CD8-positive, alpha-beta memory T cell (primary cell): ENCODE results near the gene KRTAP5-10. TPM values are rescaled to one million over a fixed set of nuclear protein-coding genes. Genes with fewer than 3 reads are reported as not detected.
"Not testable (repeated sequence)": the region's sequence is repeated elsewhere in the genome, so short reads cannot be mapped to it uniquely, and the experiment has no call there.

Experiments
- CTCF ChIA-PET: fragments of 350-600 bp; sonication (Branson Sonifier 250); formaldehyde crosslinking; loops from one replicate; lab custom pipeline; 2021; ENCODE audit warnings: antibody characterized with exemption; lab: Charles Lee
- POLR2A ChIA-PET: fragments of 350-600 bp; sonication (Branson Sonifier 250); formaldehyde crosslinking; loops from one replicate; lab custom pipeline; 2021; ENCODE audit warnings: antibody characterized with exemption; lab: Charles Lee
- DNase-seq, 5 donors: peaks; one replicate each; pipeline versions ENCODE4 v3.0.0 to v3.0.0-alpha.2; 2020 to 2022; ENCODE audit warnings: mixed read lengths in 1 of 5
- H3K27ac ChIP-seq: one replicate; pipeline ENCODE4 v1.7.0; 2013; ENCODE audit warnings: low read depth, mild to moderate bottlenecking, low read length, moderate library complexity
- H3K27me3 ChIP-seq: 2 replicates; pipeline ENCODE4 v1.7.0; 2013; ENCODE audit warnings: low read length, mild to moderate bottlenecking; ENCODE audit not compliant: insufficient read depth, poor library complexity, severe bottlenecking
- H3K36me3 ChIP-seq: 2 replicates; pipeline ENCODE4 v1.7.0; 2013; ENCODE audit warnings: mild to moderate bottlenecking, low read length, moderate library complexity; ENCODE audit not compliant: insufficient read depth
- H3K4me1 ChIP-seq: 2 replicates; pipeline ENCODE4 v1.7.0; 2013; ENCODE audit warnings: mild to moderate bottlenecking, low read length, moderate library complexity; ENCODE audit not compliant: insufficient read depth
- H3K4me3 ChIP-seq: 2 replicates; pipeline ENCODE4 v1.7.0; 2013; ENCODE audit warnings: mild to moderate bottlenecking, low read length
- H3K9me3 ChIP-seq: 2 replicates; pipeline ENCODE4 v1.7.0; 2013; ENCODE audit warnings: mild to moderate bottlenecking, low read length
- H3K27ac Mint-ChIP-seq, 8 donors: one replicate each; pipeline ENCODE4 v1.8.0; 2020 to 2021; ENCODE audit warnings: mixed read lengths in 8 of 8, mild to moderate bottlenecking in 6 of 8, inconsistent platforms in 3 of 8, moderate library complexity in 3 of 8
- H3K27me3 Mint-ChIP-seq, 2 donors: one replicate each; pipeline ENCODE4 v1.8.0; 2020 to 2021; ENCODE audit warnings: mixed read lengths in 2 of 2, mild to moderate bottlenecking in 1 of 2, moderate library complexity in 1 of 2
- H3K36me3 Mint-ChIP-seq, 3 donors: one replicate each; pipeline ENCODE4 v1.8.0; 2020 to 2021; ENCODE audit warnings: mixed read lengths in 3 of 3, inconsistent platforms in 1 of 3, mild to moderate bottlenecking in 1 of 3
- H3K4me1 Mint-ChIP-seq, 3 donors: one replicate each; pipeline ENCODE4 v1.8.0; 2020 to 2021; ENCODE audit warnings: mixed read lengths in 3 of 3, inconsistent platforms in 1 of 3, mild to moderate bottlenecking in 1 of 3
- H3K4me3 Mint-ChIP-seq, 7 donors: one replicate each; pipeline ENCODE4 v1.8.0; 2020 to 2021; ENCODE audit warnings: mixed read lengths in 7 of 7, mild to moderate bottlenecking in 6 of 7, moderate library complexity in 4 of 7, inconsistent platforms in 2 of 7
- H3K9me3 Mint-ChIP-seq, 5 donors: one replicate each; pipeline ENCODE4 v1.8.0; 2020 to 2022; ENCODE audit warnings: mixed read lengths in 5 of 5, mild to moderate bottlenecking in 3 of 5, moderate library complexity in 2 of 5, inconsistent platforms in 1 of 5
- polyA plus RNA-seq: library from polyadenylated mRNA; unstranded; fragments of 300-500 nt; fragmentation: Illumina TruSeq; gene quantifications from one replicate; pipeline ENCODE4 v1.2.3, GENCODE V29; 2021
- total RNA-seq, 2 experiments: library from RNA; stranded (reverse); gene quantifications; one replicate each; pipeline ENCODE4 v1.2.3, GENCODE V29; 2021

The KRTAP5-10 gene
- total and polyA plus RNA-seq, 3 experiments from 2014 or later = not detected

DNA sequence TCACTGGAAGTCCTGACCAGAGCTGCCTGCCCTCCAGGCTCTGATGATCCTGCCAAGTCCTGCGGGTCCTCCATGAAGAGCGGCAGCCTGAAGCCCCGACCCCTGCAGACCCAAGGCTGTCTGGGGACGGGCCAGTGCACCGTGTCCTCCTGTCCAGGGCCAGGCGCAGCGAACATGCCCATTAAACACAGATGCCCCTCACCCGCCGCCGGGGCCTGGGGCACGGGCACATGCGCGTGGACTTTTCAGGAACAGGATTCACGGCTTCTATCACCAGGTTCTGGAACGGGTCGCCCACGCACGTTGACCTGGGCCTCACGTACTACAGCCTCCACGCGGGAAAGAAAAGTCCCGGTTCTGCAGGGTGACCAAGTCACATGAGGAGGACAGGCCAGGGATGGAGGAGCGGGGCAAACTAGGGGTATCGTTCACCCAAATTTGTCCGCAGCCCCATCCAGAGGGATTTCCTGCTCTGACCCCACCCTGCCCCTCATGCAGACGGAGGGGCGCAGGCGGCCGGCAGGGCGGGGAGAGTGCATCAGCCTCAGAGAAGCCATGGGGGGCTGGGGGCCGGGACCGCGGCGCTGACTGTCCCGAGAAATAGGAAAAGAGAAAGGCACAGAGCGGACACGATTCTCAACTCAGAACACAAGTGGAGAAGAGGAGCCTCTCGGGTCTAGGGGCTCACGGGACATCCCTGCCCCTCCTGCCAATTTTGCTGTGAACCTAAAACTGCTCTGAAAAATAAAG is 5.9 kb downstream of the KRTAP5-10 start:
- H3K36me3 Mint-ChIP-seq, H3K4me1 Mint-ChIP-seq, H3K4me3 Mint-ChIP-seq, H3K27ac Mint-ChIP-seq, DNase-seq, H3K9me3 Mint-ChIP-seq, H3K4me1 ChIP-seq, H3K9me3 ChIP-seq, H3K36me3 ChIP-seq, H3K27ac ChIP-seq, POLR2A ChIA-PET, H3K4me3 ChIP-seq, H3K27me3 ChIP-seq: not testable (repeated sequence)
- CTCF ChIA-PET = interaction anchor here (0.7 kb wide), 1 partner anchor 9 kb away, joined by 3 read pairs; no protein-coding TSS in a partner anchor
- H3K27me3 Mint-ChIP-seq = peaks cover 14 to 20% of the 10 kb centered on the region in 2 donors

DNA sequence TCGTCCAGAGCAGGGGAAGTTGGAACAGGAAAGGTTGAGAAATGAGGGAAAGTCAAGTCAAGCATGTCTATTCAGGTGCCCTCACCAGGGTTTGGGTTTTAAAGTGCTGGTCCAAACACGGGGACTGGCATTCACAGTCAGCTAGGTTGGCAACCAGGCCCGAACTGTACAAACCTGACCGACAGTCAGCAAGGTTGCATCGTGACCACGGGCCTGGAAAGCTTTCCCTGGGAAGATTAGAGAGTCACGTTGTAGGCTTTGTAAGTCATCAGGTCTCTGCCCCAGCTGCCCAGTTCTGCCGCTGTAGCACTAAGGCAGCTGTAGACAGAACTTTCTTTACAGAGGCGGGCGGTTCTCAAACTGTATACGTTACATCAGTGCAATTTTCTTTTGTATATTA is 7.4 kb downstream of the KRTAP5-10 start:
- no peak overlapping the region for H3K27ac Mint-ChIP-seq
- ChIA-PET POLR2A (no interaction called here), CTCF (no interaction called here)

DNA sequence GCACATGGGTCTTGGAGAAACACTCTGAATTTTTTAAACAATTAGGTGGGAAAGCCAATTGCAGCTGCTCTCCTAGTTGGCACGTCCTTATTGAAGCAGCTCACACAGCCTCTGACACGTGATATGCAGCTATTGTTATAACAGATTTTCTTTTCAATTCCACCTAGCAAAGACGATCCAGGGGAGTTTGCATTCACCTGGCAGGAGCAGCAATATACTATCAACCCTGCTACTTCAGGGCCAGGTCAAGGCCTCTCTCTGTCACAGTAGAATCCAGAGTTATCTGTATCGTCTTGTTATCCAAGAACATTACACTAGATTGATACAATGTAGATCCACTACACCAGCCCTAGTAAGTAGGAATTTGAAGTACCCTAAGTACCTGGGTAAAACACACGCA is 9.1 kb downstream of the KRTAP5-10 start:
- CTCF ChIA-PET = no interaction called here
- no peaks in the 10 kb centered on the region for H3K4me1 Mint-ChIP-seq

More for the DNA sequence above, 7.4 kb downstream of the KRTAP5-10 start:
- no peaks in the 10 kb centered on the region for H3K9me3 ChIP-seq
- H3K4me3 Mint-ChIP-seq = no peak overlapping the region
- H3K36me3 Mint-ChIP-seq = no peaks in the 10 kb centered on the region
- no peaks in the 10 kb centered on the region for H3K4me1 Mint-ChIP-seq
- H3K36me3 ChIP-seq = no peaks in the 10 kb centered on the region
- H3K27me3 ChIP-seq = no peaks in the 10 kb centered on the region
- no peaks in the 10 kb centered on the region for H3K9me3 Mint-ChIP-seq
- H3K4me1 ChIP-seq = no peaks in the 10 kb centered on the region
- H3K4me3 ChIP-seq = no peak overlapping the region
- H3K27ac ChIP-seq = no peak overlapping the region
- no peak for DNase-seq
- peaks cover 14 to 15% of the 10 kb centered on the region in 2 donors for H3K27me3 Mint-ChIP-seq

DNA sequence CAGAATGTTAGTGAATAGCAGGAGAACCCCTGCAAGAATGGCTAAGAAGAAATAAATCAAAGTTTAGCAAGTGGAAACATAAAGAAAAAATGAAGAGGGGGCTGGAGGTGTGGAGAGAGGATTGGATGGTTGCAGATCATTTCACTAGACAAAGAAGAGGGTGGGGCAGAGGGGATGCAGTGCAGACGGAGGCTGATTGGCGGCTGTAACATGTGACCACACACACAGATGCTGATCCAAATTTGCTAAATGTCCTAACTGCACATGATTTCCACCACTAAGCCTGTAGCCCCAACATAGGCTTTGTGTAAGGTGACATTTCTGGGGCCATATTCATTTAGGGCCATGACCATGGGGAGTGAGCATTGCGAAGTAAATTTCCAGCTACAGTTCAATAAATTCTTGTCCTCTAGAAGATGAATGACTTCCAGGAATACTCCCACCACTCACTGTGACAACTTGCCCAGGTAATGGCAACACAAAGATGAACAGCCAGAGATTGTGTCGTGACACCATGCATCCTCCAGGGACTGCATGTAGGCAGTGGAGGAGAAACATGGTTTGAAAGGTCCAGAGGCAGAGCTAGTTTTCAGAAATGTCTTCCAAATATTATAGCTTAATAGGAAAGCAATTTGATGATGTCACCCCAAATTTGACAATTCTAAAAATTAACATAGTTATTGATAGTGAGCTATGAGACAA is 10.5 kb downstream of the KRTAP5-10 start:
- H3K36me3 Mint-ChIP-seq = no peaks in the 10 kb centered on the region
- Histone ChIP-seq H3K27me3 (no peaks in the 10 kb centered on the region), H3K27ac (no peak overlapping the region), H3K4me3 (no peak overlapping the region), H3K4me1 (no peaks in the 10 kb centered on the region), H3K9me3 (no peaks in the 10 kb centered on the region), H3K36me3 (no peaks in the 10 kb centered on the region)
- peaks cover 4 to 9% (median 8%) of the 10 kb centered on the region in 3 donors for H3K4me1 Mint-ChIP-seq
- H3K4me3 Mint-ChIP-seq = no peak overlapping the region
- H3K27me3 Mint-ChIP-seq = peaks cover 12 to 14% of the 10 kb centered on the region in 2 donors
- ChIA-PET POLR2A (no interaction called here), CTCF (no interaction called here)
- H3K27ac Mint-ChIP-seq = peak overlapping the region in 1 of 8 donors; percentile 76
- DNase-seq = no peak
- H3K9me3 Mint-ChIP-seq = no peaks in the 10 kb centered on the region

More for the DNA sequence above, 9.1 kb downstream of the KRTAP5-10 start:
- no peaks in the 10 kb centered on the region for H3K36me3 Mint-ChIP-seq
- POLR2A ChIA-PET = no interaction called here
- DNase-seq = no peak
- Histone ChIP-seq H3K4me3 (no peak overlapping the region), H3K27me3 (no peaks in the 10 kb centered on the region), H3K27ac (no peak overlapping the region), H3K4me1 (no peaks in the 10 kb centered on the region), H3K36me3 (no peaks in the 10 kb centered on the region), H3K9me3 (no peaks in the 10 kb centered on the region)
- H3K4me3 Mint-ChIP-seq = no peak overlapping the region
- H3K27ac Mint-ChIP-seq = no peak overlapping the region
- H3K27me3 Mint-ChIP-seq = peaks cover 9% of the 10 kb centered on the region in 2 donors
- no peaks in the 10 kb centered on the region for H3K9me3 Mint-ChIP-seq

DNA sequence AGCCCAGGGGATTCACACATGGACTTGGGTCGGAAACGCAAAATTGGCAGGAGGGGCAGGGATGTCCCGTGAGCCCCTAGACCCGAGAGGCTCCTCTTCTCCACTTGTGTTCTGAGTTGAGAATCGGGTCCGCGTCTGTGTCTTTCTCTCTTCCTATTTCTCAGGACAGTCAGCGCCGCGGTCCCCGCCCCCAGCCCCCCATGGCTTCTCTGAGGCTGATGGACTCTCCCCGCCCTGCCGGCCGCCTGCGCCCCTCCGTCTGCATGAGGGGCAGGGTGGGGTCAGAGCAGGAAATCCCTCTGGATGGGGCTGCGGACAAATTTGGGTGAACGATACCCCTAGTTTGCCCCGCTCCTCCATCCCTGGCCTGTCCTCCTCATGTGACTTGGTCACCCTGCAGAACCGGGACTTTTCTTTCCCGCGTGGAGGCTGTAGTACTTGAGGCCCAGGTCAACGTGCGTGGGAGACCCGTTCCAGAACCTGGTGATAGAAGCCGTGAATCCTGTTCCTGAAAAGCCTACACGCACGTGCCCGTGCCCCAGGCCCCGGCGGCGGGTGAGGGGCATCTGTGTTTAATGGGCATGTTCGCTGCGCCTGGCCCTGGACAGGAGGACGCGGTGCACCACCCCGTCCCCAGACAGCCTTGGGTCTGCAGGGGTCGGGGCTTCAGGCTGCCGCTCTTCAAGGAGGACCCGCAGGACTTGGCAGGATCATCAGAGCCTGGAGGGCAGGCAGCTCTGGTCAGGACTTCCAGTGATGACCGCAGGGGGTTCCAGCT is 11.5 kb downstream of the KRTAP5-10 start:
- H3K4me3 Mint-ChIP-seq, H3K27me3 ChIP-seq, H3K4me1 ChIP-seq, H3K36me3 ChIP-seq, H3K9me3 Mint-ChIP-seq, H3K4me3 ChIP-seq, DNase-seq, H3K9me3 ChIP-seq, POLR2A ChIA-PET, H3K27ac Mint-ChIP-seq, H3K27ac ChIP-seq, CTCF ChIA-PET, H3K36me3 Mint-ChIP-seq: not testable (repeated sequence)
- Mint-ChIP-seq H3K4me1 (peaks cover 5 to 10% (median 10%) of the 10 kb centered on the region in 3 donors), H3K27me3 (peaks cover 15 to 21% of the 10 kb centered on the region in 2 donors)

DNA sequence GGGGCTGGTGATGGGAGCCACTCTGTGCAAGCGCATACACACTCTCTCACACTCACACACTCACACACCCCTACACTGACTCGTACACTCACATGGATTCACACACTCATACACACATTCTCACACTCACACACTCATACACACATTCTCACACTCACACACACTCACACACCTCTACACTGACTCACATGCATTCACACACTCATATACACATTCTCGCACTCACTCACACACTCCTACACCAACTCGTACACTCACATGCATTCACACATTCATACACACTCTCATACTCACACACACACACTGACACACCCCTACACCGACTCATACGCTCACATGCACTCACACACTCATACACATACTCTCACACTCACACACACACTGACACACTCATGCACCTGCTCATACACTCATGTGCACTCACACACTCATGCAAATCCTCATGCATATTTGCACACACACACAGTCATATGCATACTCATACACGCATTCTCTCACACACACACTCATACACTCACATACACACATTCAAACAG is 12.2 kb downstream of the KRTAP5-10 start:
- H3K27me3 ChIP-seq = no peaks in the 10 kb centered on the region
- H3K9me3 ChIP-seq = no peaks in the 10 kb centered on the region
- H3K4me3 Mint-ChIP-seq = no peak overlapping the region
- no peaks in the 10 kb centered on the region for H3K36me3 Mint-ChIP-seq
- no peaks in the 10 kb centered on the region for H3K9me3 Mint-ChIP-seq
- H3K27me3 Mint-ChIP-seq = peaks cover 18 to 25% of the 10 kb centered on the region in 2 donors
- H3K4me1 ChIP-seq = no peaks in the 10 kb centered on the region
- H3K36me3 ChIP-seq = no peaks in the 10 kb centered on the region
- CTCF ChIA-PET = no interaction called here
- no peak overlapping the region for H3K27ac ChIP-seq
- no peak overlapping the region for H3K27ac Mint-ChIP-seq
- peaks cover 5 to 10% (median 10%) of the 10 kb centered on the region in 3 donors for H3K4me1 Mint-ChIP-seq
- H3K4me3 ChIP-seq = no peak overlapping the region
- no peak for DNase-seq
- POLR2A ChIA-PET = no interaction called here

DNA sequence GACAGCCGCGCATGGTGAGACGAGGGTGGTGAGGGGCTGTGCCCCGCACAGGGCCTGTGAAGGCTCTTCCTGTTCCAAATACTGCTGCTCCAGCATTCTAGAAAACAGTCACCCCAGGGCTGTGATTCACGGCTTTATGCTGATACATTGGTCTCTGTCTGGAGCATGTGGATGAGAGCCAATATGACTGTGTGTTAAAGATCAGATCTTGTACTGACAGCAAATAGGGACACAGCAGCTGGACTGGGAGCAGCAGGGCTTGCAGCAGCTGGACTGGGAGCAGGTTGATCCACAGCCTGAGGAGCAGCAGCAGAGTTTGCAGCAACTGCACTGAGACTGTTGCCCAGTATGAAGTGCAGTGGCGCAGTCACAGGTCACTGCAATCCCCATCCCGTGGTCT is 14.2 kb downstream of the KRTAP5-10 start:
- POLR2A ChIA-PET = not testable (repeated sequence)

More for the DNA sequence above, 14.2 kb downstream of the KRTAP5-10 start:
- peaks cover 14 to 25% of the 10 kb centered on the region in 2 donors for H3K27me3 Mint-ChIP-seq
- not testable (repeated sequence) for H3K27ac Mint-ChIP-seq, H3K36me3 ChIP-seq, H3K36me3 Mint-ChIP-seq, H3K4me3 Mint-ChIP-seq, H3K9me3 Mint-ChIP-seq, H3K4me3 ChIP-seq, H3K4me1 ChIP-seq, H3K9me3 ChIP-seq, DNase-seq, H3K27ac ChIP-seq, H3K27me3 ChIP-seq
- peaks cover 5 to 10% (median 10%) of the 10 kb centered on the region in 3 donors for H3K4me1 Mint-ChIP-seq
- CTCF ChIA-PET = interaction anchor here (1.0 kb wide), 1 partner anchor 8 kb away, joined by 3 read pairs; no protein-coding TSS in a partner anchor
